AG09309 (cell line): ENCODE measurements around the gene CCHCR1.

Source experiments
- DNase-seq: peaks from one replicate; pipeline ENCODE4 v3.0.0-alpha.2; 2010; ENCODE audit warnings: low read depth
- H3K4me3 ChIP-seq: 2 replicates; pipeline ENCODE4 v1.5.1; 2011; ENCODE audit warnings: mild to moderate bottlenecking, low read depth, low read length, moderate library complexity; ENCODE audit not compliant: control insufficient read depth
- CTCF ChIP-seq: IDR thresholded peaks from 2 replicates; pipeline ENCODE4 v1.5.1; 2011; ENCODE audit warnings: mild to moderate bottlenecking, low read depth, low read length, inconsistent platforms; ENCODE audit not compliant: insufficient read depth, control insufficient read depth; ENCODE audit errors: missing control alignments

Gene CCHCR1

GRCh38 chr6:31154436-31154835 is 3.2 kb downstream of the CCHCR1 start:
- no peak for DNase-seq
- no peak overlapping the region for H3K4me3 ChIP-seq
- TF ChIP-seq CTCF: no peak

- no peak overlapping the region for H3K4me3 ChIP-seq
- TF ChIP-seq CTCF: no peak
- no peak for DNase-seq
Observed at GRCh38 chr6:31152781-31153180, 4.8 kb downstream of the CCHCR1 start.

GRCh38 chr6:31149827-31150447 is 7.7 kb downstream of the CCHCR1 start:
- no peak for TF ChIP-seq CTCF
- no peak for DNase-seq
- H3K4me3 ChIP-seq: no peak overlapping the region

- no peak for DNase-seq
- no peak overlapping the region for H3K4me3 ChIP-seq
- TF ChIP-seq CTCF: no peak
Observed at GRCh38 chr6:31145386-31145785, 12.2 kb downstream of the CCHCR1 start.

GRCh38 chr6:31144970-31145340 is 12.6 kb downstream of the CCHCR1 start:
- TF ChIP-seq CTCF: no peak
- H3K4me3 ChIP-seq: no peak overlapping the region
- DNase-seq: no peak

GRCh38 chr6:31144296-31144969 is 13.2 kb downstream of the CCHCR1 start:
- DNase-seq: no peak
- no peak overlapping the region for H3K4me3 ChIP-seq
- TF ChIP-seq CTCF: no peak

- DNase-seq: peak; percentile 46
- no peak for TF ChIP-seq CTCF
- H3K4me3 ChIP-seq: no peak overlapping the region
Observed at GRCh38 chr6:31143148-31143547, 14.5 kb downstream of the CCHCR1 start.
